ENCODE measurements around the gene ST3GAL3. TPM values are rescaled to one million over a fixed set of nuclear protein-coding genes. Genes with fewer than 3 reads are reported as not detected.

Gene ST3GAL3
- polyA plus RNA-seq, 1 of the 3 experiments (the other 2 are of a cell fraction) = 20.6 TPM

- TF ChIP-seq USF1 (IDR thresholded peaks at IDR 0.05; ENCODE audit: borderline replicate concordance, low read depth) = no peak
- no peak for TF ChIP-seq FOXM1 (IDR thresholded peaks at IDR 0.05; ENCODE audit: low read depth)
- TF ChIP-seq RFX5 (IDR thresholded peaks at IDR 0.05; ENCODE audit: low read length) = no peak
- no peak for TF ChIP-seq REST (IDR thresholded peaks at IDR 0.05; ENCODE audit: low read depth, low read length)
- no peak for TF ChIP-seq TAF1 (IDR thresholded peaks at IDR 0.05; ENCODE audit: borderline replicate concordance, low read depth, low read length)
- no peak for TF ChIP-seq TEAD4 (IDR thresholded peaks at IDR 0.05; ENCODE audit: borderline replicate concordance, insufficient read depth)
- no peak for TF ChIP-seq SIN3A (IDR thresholded peaks at IDR 0.05; ENCODE audit: borderline replicate concordance, low read depth, low read length)
- no peak for TF ChIP-seq SMC3 (IDR thresholded peaks at IDR 0.05; ENCODE audit: low read depth, low read length)
- TF ChIP-seq IRF3 (IDR thresholded peaks at IDR 0.05; ENCODE audit: low read depth, low read length) = no peak
Measured at GRCh38 chr1:43711049-43711448, 3.7 kb downstream of the ST3GAL3 start (continued).

- Histone ChIP-seq H2AFZ (ENCODE audit: low read depth) (no peak overlapping the region), H3K79me2 (ENCODE audit: insufficient read depth) (peaks cover 80% of the 10 kb centered on the region), H3K36me3 (replicated peaks in 1 of 2; ENCODE audit: control insufficient read depth in 1 of 2, insufficient read depth in 2 of 2, low read length in 1 of 2) (peaks cover 4 to 7% of the 10 kb centered on the region in 2 experiments), H3K9me3 (no peaks in the 10 kb centered on the region), H3K27ac (ENCODE audit: low read depth in 2 of 2, low read length in 1 of 2) (peak overlapping the region; percentile 17 to 95; a peak in 3 of 4 replicates), H3K9me2 (no peaks in the 10 kb centered on the region), H3K4me1 (ENCODE audit: control insufficient read depth in 1 of 2, insufficient read depth in 2 of 2, low read depth in 1 of 2, low read length in 1 of 2) (peaks cover 3 to 34% of the 10 kb centered on the region in 2 experiments), H4K20me1 (ENCODE audit: insufficient read depth) (no peaks in the 10 kb centered on the region), H3K27me3 (ENCODE audit: insufficient read depth) (no peaks in the 10 kb centered on the region), H3K4me2 (peak overlapping the region; percentile 69), H3K9ac (peak overlapping the region; percentile 44; the same call in 1 of the 2 replicates), H3K4me3 (ENCODE audit: low read depth in 2 of 2, low read length in 1 of 2) (peak overlapping the region in 1 of 2 experiments; percentile 17; a peak in 1 of 4 replicates), H3F3A (replicated peaks; ENCODE audit: insufficient read depth) (peaks cover 35% of the 10 kb centered on the region)
- ChIA-PET CTCF (interaction anchor here (1.2 to 1.7 kb wide), 2 partner anchors 182 to 234 kb away, joined by 3 to 6 read pairs; partner anchors contain the start of gene PTPRF), POLR2A (no interaction called here)
- 61% methylated on average over 3 of the region's 3 CpGs for WGBS (ENCODE audit: low lambda C conversion rate)
- TF ChIP-seq ELF1 (IDR thresholded peaks at IDR 0.05) (no peak), FOXJ3 (CRISPR knock-in tag; IDR thresholded peaks at IDR 0.05) (no peak), FOSL2 (IDR thresholded peaks at IDR 0.05; ENCODE audit: borderline replicate concordance, low read depth) (peak; percentile 55; the same call in 1 of the 2 replicates), SMC3 (IDR thresholded peaks at IDR 0.05; ENCODE audit: low read depth, low read length) (no peak), JUND (IDR thresholded peaks at IDR 0.05) (peak; percentile 67), TAF1 (IDR thresholded peaks at IDR 0.05; ENCODE audit: borderline replicate concordance, low read depth, low read length) (no peak), YY1 (IDR thresholded peaks at IDR 0.05; ENCODE audit: low read depth) (no peak), TEAD4 (IDR thresholded peaks at IDR 0.05; ENCODE audit: borderline replicate concordance, insufficient read depth) (no peak), RXRA (IDR thresholded peaks at IDR 0.05; ENCODE audit: borderline replicate concordance, low read depth) (no peak)
- no peak for DNase-seq
Measured at GRCh38 chr1:43711524-43712386, 4.4 kb downstream of the ST3GAL3 start.

All from SK-N-SH (cell line).